HG02840 (cell line): ENCODE data around the gene ZNF662.
"Not testable (repeated sequence)": the region's sequence is repeated elsewhere in the genome, so short reads cannot be mapped to it uniquely, and the experiment has no call there.

Experiments used
- ATAC-seq: cut with Tn5 transposase; IDR thresholded peaks from one replicate; pipeline ENCODE4 v1.9.1; 2021; ENCODE audit warnings: mild to moderate bottlenecking, moderate library complexity, moderate number of reproducible peaks; ENCODE audit not compliant: unreplicated experiment, low FRiP score

The ZNF662 gene

DNA sequence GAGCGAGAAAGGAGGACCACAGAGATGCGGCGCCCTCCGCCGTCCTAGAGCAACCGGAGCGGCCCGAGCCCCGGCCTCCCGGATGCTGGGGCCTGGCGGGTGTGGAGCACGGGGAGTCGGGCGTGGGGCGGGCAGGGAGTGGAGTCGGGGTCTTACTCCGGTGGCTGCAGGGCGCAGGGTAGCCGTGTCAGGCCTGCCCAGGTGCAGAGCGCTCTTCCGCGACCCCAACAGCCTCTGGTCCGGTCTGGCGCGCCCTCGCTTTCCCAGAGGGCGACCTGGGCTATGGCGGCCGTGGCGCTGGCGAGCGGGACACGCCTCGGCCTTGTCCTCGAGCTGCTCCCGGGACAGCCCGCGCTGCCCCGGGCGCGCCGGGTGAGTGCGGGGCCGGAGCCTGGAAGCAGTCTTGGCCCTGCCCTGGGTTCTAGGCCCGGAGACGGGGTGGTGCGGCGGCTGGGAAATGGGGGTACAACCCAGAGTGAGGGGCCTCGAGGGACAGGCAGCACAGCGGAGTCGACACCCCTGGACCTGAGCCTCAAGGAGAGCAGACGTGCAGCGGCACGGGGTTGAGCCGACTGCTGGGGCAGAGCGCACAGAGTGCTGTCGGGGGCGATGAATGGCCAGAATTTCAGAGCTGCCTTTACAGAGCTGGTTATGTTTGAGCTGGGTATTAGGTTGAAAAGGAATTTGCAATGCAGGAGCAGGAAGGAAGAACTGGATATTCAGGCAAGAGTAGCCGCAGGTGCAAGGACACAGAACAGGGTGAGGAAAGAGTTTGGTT, at the start of gene ZNF662:
Gene ZNF662 (plus strand): TSS at position 73 of the 778 bp plus-strand sequence. CDS start 1,973 bp downstream, outside the sequence.
- ATAC-seq = no peak

DNA sequence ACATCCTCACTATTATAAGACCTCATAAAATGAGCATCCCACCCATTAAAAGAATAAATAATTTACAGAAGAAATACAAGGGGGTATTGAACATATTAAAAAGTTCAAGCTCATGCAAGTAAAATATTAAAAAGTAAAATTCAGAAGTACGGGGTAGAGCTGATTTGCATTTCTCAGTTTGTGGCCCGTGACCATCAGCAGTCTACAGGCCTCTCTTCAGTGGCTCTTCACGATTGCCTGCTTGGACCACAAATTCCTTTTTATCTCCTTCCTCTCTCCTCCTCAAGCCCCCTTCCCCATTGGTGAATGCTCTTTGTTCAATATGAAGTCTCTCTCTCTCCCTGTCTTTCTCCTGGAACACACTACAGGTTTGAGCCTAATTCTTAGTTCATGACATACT, 49.4 kb upstream of the ZNF662 start:
- no peak for ATAC-seq

- no peak for ATAC-seq
Observed at GRCh38 chr3:42864321-42864950, 41.5 kb upstream of the ZNF662 start.

DNA sequence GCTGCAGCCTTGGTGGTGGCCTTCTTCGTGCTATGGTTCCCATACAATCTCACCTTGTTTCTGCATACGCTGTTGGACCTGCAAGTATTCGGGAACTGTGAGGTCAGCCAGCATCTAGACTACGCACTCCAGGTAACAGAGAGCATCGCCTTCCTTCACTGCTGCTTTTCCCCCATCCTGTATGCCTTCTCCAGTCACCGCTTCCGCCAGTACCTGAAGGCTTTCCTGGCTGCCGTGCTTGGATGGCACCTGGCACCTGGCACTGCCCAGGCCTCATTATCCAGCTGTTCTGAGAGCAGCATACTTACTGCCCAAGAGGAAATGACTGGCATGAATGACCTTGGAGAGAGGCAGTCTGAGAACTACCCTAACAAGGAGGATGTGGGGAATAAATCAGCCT, 40.7 kb upstream of the ZNF662 start:
- ATAC-seq = no peak

GRCh38 chr3:42867138-42867537, 38.8 kb upstream of the ZNF662 start:
- no peak for ATAC-seq

- no peak for ATAC-seq
Observed at GRCh38 chr3:42868841-42869240, 37.1 kb upstream of the ZNF662 start.

DNA sequence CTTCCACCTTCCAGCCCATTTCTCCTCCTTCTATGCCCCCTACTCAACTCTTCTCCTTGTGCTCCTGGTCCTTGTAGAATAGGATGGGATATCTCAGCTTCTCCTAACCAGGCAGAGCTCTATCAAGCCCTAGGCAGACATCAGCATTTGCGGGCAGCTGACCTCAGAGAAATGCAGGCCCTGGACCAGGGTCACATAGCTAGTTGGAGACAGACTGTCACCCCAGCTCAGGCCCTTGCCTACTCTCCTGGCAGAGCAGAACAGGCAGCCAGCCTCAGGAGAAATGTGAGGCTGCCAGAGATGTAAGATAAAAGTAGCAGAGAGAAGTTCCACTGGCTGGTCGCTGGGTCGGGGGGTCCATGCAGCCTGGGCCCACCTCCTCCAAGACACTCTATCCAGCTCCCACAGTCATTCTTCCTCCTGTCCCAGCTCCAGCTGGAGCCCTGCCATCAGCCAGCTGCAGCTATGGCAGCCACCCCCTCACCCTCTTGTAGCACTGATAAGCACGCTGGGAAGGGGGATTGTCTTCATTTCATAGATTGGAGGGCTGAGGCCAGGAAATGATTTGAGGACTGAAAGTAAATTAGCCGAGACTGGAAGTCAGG, 34.2 kb upstream of the ZNF662 start:
- ATAC-seq = no peak

DNA sequence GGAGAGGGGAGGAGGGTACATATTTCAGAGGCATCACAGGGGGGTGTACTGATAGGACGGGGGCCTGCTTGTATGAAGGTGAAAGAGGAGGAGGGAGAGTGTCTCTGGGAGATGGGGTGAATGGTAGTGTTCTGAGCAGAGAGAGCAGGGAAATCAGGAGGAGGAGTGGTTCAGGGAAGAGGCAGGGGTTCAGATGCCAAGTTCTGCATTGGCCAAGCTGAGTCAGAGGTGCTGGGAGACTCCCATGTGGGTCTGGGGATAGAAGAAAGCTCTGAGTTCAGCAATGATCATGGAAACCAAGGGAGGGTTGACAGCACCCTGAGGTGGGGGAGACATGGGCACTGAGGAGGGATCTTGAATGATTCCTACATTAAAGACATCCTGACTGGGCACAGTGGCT, 33.2 kb upstream of the ZNF662 start:
- no peak for ATAC-seq

DNA sequence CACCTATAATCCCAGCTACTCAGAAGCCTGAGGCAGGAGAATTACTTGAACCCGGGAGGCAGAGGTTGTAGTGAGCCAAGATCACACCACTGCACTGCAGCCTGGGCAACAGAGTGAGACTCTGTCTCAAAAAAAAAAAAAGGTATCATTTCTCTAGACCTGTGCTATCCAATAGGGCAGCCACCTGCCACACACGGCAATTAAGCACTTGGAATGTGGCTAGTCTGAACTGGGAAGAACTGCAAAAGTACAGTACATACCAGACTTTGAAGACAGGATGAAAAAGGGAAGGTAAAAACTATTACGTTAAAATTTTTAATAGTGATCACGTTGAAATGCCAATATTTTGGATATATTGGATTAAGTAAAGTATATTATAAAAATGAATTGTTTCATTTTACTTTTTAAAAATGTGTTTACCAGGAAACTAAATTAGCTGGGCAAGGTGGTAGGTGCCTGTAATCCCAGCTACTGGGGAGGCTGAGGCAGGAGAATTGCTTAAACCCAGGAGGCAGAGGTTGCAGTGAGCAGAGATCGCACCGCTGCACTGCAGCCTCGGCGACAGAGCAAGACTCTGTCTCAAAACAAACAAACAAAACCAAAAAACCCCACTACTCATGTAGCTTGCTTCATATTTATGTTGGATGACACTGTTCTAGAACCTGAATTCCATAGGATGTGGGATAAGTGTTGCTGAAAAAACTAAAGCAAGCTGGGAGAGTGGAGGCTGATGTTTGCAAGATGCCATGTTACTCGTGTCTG, 32.5 kb upstream of the ZNF662 start:
- ATAC-seq = no peak

- no peak for ATAC-seq
Observed at GRCh38 chr3:42874749-42875148, 31.2 kb upstream of the ZNF662 start.

DNA sequence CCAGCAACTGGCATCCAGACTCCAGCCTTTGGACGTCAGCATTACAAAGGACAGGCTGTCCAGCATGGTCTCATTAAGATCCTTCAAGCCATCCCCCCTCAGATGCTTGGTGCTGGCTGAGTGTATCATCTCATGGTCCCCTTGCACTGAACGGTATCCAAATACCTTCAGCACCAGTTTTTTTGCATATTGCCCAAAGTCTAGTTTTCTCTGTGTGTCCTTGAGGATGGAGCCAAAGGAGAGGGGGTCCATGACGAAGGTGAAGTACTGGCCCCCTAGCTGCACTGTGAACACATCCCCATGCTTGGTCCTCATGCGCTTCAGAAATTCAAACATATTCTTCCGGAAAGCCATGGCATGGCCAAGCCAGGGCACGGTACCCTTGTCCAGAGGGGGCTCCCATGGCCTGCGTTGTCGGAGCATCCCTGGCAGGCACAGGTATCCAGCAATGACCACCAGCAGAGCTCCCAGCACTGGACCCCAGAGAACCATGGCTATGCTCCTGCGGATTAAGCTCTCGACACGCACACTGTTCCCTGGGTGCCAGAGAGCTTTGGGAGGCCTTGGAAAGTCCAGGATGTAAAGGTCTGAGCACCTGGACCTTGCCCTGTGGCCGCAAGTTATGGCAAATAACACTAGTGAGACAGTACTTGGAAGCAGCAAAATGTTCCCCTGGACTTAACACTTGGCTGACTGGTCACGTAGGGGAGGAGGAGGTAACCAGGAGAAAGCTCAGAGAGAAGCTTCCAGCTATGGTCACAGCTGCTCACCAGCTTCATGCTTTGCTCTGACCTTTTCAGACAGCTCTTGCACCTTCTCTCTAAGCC, 30.4 kb upstream of the ZNF662 start, which contains the start of gene CYP8B1:
Gene CYP8B1 (minus strand): TSS at position 555 of the 827 bp plus-strand sequence. CDS start 63 bp downstream, at position 492.
- ATAC-seq = no peak

DNA sequence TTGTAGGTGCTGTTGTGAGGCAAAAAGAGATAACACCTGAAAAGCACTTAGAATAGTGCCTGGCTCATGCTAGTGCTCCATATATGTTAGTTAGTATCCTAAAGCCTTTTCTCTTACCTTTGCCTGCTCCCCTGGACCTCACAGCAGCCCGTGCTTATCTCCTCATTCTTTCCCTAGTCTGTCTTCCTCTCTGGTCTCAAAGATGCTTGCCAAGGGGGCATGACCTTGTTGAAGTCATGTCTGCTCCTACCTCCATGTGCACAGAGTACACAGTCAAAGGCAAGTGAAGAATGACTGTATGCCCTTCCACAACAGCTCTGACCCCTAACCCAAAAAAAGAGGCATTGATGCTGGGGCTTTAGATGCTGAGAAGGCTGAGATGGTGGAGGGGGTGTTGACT, 29.5 kb upstream of the ZNF662 start:
- no peak for ATAC-seq

- no peak for ATAC-seq
Observed at GRCh38 chr3:42876940-42877720, 28.8 kb upstream of the ZNF662 start.

GRCh38 chr3:42877881-42878280, 28.1 kb upstream of the ZNF662 start:
- ATAC-seq = no peak

DNA sequence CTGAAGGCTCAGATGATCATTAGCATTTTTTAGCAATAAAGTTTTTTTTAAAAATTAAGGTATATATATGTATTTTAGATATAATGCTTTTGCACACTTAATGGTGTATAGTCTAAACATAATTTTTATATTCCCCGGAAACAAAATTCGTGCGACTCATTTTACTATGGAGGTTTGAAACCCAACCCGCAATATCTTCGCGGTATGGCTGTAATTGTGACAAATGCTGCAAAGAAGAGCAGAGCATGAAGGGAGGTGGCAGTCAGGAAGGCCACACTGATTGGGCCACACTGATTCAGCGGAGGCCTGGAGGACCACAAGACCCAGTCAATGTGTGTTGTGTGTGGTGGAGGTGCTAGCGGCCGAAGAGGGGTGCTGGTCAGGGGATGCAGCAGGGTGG, 25.8 kb upstream of the ZNF662 start:
- no peak for ATAC-seq

DNA sequence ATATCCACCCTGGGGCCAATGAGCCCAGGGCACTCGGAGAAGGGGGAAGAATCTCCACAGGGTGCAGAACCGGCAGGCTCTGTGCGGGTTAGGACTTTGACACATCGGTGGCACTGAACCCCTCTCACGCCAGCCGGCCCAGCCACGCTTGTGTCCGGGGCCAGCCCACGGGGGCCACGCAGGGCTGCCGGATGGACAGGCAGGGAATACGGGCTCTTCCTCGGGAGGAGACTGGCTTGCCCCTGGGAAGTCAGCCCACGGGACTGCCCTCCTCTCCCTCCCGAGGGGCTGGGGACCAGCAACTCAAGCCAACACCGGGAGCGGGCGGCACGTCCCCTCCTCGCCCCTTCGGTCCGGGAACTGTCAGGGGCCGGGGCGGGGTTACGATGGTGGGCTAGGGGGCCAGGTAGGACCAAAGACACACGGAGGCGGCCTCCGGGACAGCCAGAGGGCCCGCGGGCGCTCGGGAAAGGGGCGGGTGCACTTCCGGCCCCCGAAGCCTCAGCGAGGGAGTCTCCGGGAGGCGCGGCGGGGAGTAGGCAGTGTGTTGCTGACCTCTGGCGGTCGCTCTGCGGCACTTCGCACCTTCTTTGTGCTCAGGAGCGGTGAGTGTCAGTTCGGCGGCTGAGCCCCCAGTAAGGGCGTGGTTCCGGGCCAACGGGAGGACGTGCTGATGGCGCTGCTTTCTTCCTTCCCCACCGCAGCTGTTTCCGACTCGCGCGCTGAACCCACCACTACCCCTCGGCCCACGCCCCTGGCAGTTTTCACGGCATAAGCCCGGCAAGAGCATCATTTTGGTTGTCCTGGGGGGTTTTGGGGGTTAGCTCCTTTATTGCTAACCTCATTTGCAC, 25.1 kb upstream of the ZNF662 start:
- peak; percentile 97 for ATAC-seq

GRCh38 chr3:42883251-42883930, 22.6 kb upstream of the ZNF662 start:
- ATAC-seq = not testable (repeated sequence)

DNA sequence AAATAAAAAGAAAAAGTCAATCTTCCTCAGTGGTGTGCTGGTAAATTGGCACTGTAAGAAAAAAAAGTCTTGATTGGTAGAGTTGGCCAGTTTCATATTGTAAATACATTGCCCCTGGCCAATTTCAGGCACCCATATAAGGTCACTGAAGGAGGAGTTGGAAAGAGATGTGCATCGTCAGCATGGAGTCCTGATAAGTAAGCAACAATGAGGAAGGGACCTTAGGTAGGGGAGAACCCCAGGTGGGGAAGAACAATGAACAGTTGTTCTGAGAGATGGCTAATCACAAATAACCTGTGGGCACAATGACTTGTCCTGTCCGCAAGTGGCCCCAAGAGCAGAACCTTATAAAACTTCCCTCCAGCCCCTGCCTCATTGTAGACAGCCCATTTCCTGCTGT, 21.6 kb upstream of the ZNF662 start:
- no peak for ATAC-seq
